Ishikawa (cell line): ENCODE data around the gene FAM149A.

Experiments used
- EGR1 ChIP-seq: IDR thresholded peaks from 2 replicates; pipeline ENCODE4 v1.6.1; 2012
- REST ChIP-seq: IDR thresholded peaks from 2 replicates; pipeline ENCODE4 v1.6.1; 2012; ENCODE audit warnings: low read depth, mild to moderate bottlenecking
- TEAD4 ChIP-seq: IDR thresholded peaks from 2 replicates; pipeline ENCODE4 v1.6.1; 2012

DNA sequence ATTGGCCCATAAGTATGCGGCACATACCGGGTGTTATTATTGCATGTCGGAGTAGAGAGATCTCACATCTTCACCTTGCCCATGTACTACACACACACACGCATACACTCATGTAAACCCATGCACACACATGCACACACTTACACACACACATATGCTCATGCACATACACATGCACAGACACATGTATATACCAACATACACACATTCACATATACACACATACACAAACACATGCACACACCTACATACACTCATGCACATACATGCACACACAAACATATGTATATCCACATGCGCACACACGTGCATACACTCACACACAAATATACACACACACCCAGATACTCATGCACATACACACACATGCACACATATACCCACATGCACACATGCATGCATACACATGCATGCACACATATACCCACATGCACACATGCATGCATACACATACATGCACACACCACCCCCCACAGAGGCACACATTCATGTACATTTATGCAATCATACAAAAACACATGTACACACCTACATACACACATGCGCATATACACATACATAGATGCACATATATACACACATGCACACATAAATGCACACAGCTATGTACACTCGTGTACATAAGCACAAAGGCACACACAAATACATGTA, 98.1 kb downstream of the FAM149A start:
- no peak for TF ChIP-seq TEAD4
- no peak for TF ChIP-seq REST
- no peak for TF ChIP-seq EGR1
